ENCODE measurements around the gene UTF1.

Gene UTF1

GRCh38 chr10:133210398-133211140 lies 19.4 kb upstream of the UTF1 start:
- peaks cover 12% of the 10 kb centered on the region for H3K27me3 Mint-ChIP-seq
- H3K9me3 Mint-ChIP-seq, result no peaks in the 10 kb centered on the region
- no peaks in the 10 kb centered on the region for H3K36me3 Mint-ChIP-seq (ENCODE audit: low read depth)
- intact Hi-C loops (cut with micrococcal nuclease), result no loop called here
- H3K27ac Mint-ChIP-seq, result no peak overlapping the region
- no peaks in the 10 kb centered on the region for H3K4me1 Mint-ChIP-seq (ENCODE audit: low read depth)
- no peak overlapping the region for H3K4me3 Mint-ChIP-seq

GRCh38 chr10:133211141-133211830 lies 18.7 kb upstream of the UTF1 start:
- H3K36me3 Mint-ChIP-seq (ENCODE audit: low read depth), result no peaks in the 10 kb centered on the region
- H3K4me1 Mint-ChIP-seq (ENCODE audit: low read depth), result no peaks in the 10 kb centered on the region
- H3K9me3 Mint-ChIP-seq, result no peaks in the 10 kb centered on the region
- intact Hi-C loops (cut with micrococcal nuclease), result no loop called here
- no peak overlapping the region for H3K4me3 Mint-ChIP-seq
- H3K27me3 Mint-ChIP-seq, result peaks cover 16% of the 10 kb centered on the region
- H3K27ac Mint-ChIP-seq, result no peak overlapping the region

- Mint-ChIP-seq H3K4me1 (ENCODE audit: low read depth) (no peaks in the 10 kb centered on the region), H3K27me3 (peaks cover 18% of the 10 kb centered on the region), H3K27ac (no peak overlapping the region), H3K9me3 (no peaks in the 10 kb centered on the region), H3K4me3 (no peak overlapping the region), H3K36me3 (ENCODE audit: low read depth) (no peaks in the 10 kb centered on the region)
- intact Hi-C loops (cut with micrococcal nuclease), result no loop called here
These were observed 17.8 kb upstream of the UTF1 start for GRCh38 chr10:133211959-133212852.

GRCh38 chr10:133212853-133213494 lies 17.0 kb upstream of the UTF1 start:
- intact Hi-C loops (cut with micrococcal nuclease), result no loop called here
- H3K4me1 Mint-ChIP-seq (ENCODE audit: low read depth), result no peaks in the 10 kb centered on the region
- H3K9me3 Mint-ChIP-seq, result no peaks in the 10 kb centered on the region
- no peak overlapping the region for H3K4me3 Mint-ChIP-seq
- no peak overlapping the region for H3K27ac Mint-ChIP-seq
- H3K36me3 Mint-ChIP-seq (ENCODE audit: low read depth), result no peaks in the 10 kb centered on the region
- H3K27me3 Mint-ChIP-seq, result peaks cover 18% of the 10 kb centered on the region

- H3K27me3 Mint-ChIP-seq, result peaks cover 25% of the 10 kb centered on the region
- no peak overlapping the region for H3K27ac Mint-ChIP-seq
- no peaks in the 10 kb centered on the region for H3K36me3 Mint-ChIP-seq (ENCODE audit: low read depth)
These were observed 16.2 kb upstream of the UTF1 start for GRCh38 chr10:133213641-133214467.

GRCh38 chr10:133214468-133215410 lies 15.3 kb upstream of the UTF1 start:
- no peak overlapping the region for H3K4me3 Mint-ChIP-seq
- no peaks in the 10 kb centered on the region for H3K4me1 Mint-ChIP-seq (ENCODE audit: low read depth)
- intact Hi-C loops (cut with micrococcal nuclease), result no loop called here
- no peaks in the 10 kb centered on the region for H3K9me3 Mint-ChIP-seq
- H3K36me3 Mint-ChIP-seq (ENCODE audit: low read depth), result no peaks in the 10 kb centered on the region
- H3K27ac Mint-ChIP-seq, result no peak overlapping the region
- H3K27me3 Mint-ChIP-seq, result peaks cover 34% of the 10 kb centered on the region

More at GRCh38 chr10:133213641-133214467, 16.2 kb upstream of the UTF1 start:
- Mint-ChIP-seq H3K4me1 (ENCODE audit: low read depth) (no peaks in the 10 kb centered on the region), H3K4me3 (no peak overlapping the region), H3K9me3 (no peaks in the 10 kb centered on the region)
- intact Hi-C loops (cut with micrococcal nuclease), result no loop called here

- no peaks in the 10 kb centered on the region for H3K36me3 Mint-ChIP-seq (ENCODE audit: low read depth)
- H3K4me1 Mint-ChIP-seq (ENCODE audit: low read depth), result no peaks in the 10 kb centered on the region
- H3K9me3 Mint-ChIP-seq, result no peaks in the 10 kb centered on the region
- intact Hi-C loops (cut with micrococcal nuclease), result no loop called here
- H3K4me3 Mint-ChIP-seq, result no peak overlapping the region
- H3K27ac Mint-ChIP-seq, result no peak overlapping the region
- H3K27me3 Mint-ChIP-seq, result peaks cover 35% of the 10 kb centered on the region
These were observed 14.4 kb upstream of the UTF1 start for GRCh38 chr10:133215586-133215985.

GRCh38 chr10:133216776-133217175 lies 13.2 kb upstream of the UTF1 start:
- H3K27ac Mint-ChIP-seq, result no peak overlapping the region
- no peak overlapping the region for H3K4me3 Mint-ChIP-seq
- no peaks in the 10 kb centered on the region for H3K9me3 Mint-ChIP-seq
- no peaks in the 10 kb centered on the region for H3K4me1 Mint-ChIP-seq (ENCODE audit: low read depth)
- no peaks in the 10 kb centered on the region for H3K36me3 Mint-ChIP-seq (ENCODE audit: low read depth)
- H3K27me3 Mint-ChIP-seq, result peaks cover 42% of the 10 kb centered on the region
- intact Hi-C loops (cut with micrococcal nuclease), result no loop called here

GRCh38 chr10:133217800-133218589 lies 12.0 kb upstream of the UTF1 start:
- H3K27ac Mint-ChIP-seq, result no peak overlapping the region
- H3K36me3 Mint-ChIP-seq (ENCODE audit: low read depth), result no peaks in the 10 kb centered on the region
- H3K4me1 Mint-ChIP-seq (ENCODE audit: low read depth), result no peaks in the 10 kb centered on the region
- no peaks in the 10 kb centered on the region for H3K9me3 Mint-ChIP-seq
- no peak overlapping the region for H3K4me3 Mint-ChIP-seq
- intact Hi-C loops (cut with micrococcal nuclease), result no loop called here
- H3K27me3 Mint-ChIP-seq, result peaks cover 39% of the 10 kb centered on the region

- H3K27me3 Mint-ChIP-seq, result peaks cover 40% of the 10 kb centered on the region
- intact Hi-C loops (cut with micrococcal nuclease), result no loop called here
- no peak overlapping the region for H3K4me3 Mint-ChIP-seq
These were observed 11.1 kb upstream of the UTF1 start for GRCh38 chr10:133218891-133219290.

GRCh38 chr10:133219782-133220181 lies 10.2 kb upstream of the UTF1 start:
- intact Hi-C loops (cut with micrococcal nuclease), result no loop called here
- H3K9me3 Mint-ChIP-seq, result no peaks in the 10 kb centered on the region
- peaks cover 47% of the 10 kb centered on the region for H3K27me3 Mint-ChIP-seq
- H3K27ac Mint-ChIP-seq, result no peak overlapping the region
- H3K4me3 Mint-ChIP-seq, result no peak overlapping the region
- H3K4me1 Mint-ChIP-seq (ENCODE audit: low read depth), result no peaks in the 10 kb centered on the region
- no peaks in the 10 kb centered on the region for H3K36me3 Mint-ChIP-seq (ENCODE audit: low read depth)

More at GRCh38 chr10:133218891-133219290, 11.1 kb upstream of the UTF1 start:
- no peaks in the 10 kb centered on the region for H3K9me3 Mint-ChIP-seq
- H3K36me3 Mint-ChIP-seq (ENCODE audit: low read depth), result no peaks in the 10 kb centered on the region
- no peaks in the 10 kb centered on the region for H3K4me1 Mint-ChIP-seq (ENCODE audit: low read depth)
- H3K27ac Mint-ChIP-seq, result no peak overlapping the region

GRCh38 chr10:133221331-133221730 lies 8.7 kb upstream of the UTF1 start:
- Mint-ChIP-seq H3K4me1 (ENCODE audit: low read depth) (peaks cover 8% of the 10 kb centered on the region), H3K27me3 (peaks cover 56% of the 10 kb centered on the region), H3K27ac (no peak overlapping the region), H3K36me3 (ENCODE audit: low read depth) (no peaks in the 10 kb centered on the region), H3K9me3 (no peaks in the 10 kb centered on the region), H3K4me3 (no peak overlapping the region)
- intact Hi-C loops (cut with micrococcal nuclease), result no loop called here
